Kasumi-1 (cell line): ENCODE measurements around the gene TIMM10B.

Experiments
- DNase-seq, 2 experiments: peaks; one replicate each; lab custom pipeline; 2025; lab: John Stamatoyannopoulos, UW

TIMM10B gene, protein sequence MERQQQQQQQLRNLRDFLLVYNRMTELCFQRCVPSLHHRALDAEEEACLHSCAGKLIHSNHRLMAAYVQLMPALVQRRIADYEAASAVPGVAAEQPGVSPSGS

DNA sequence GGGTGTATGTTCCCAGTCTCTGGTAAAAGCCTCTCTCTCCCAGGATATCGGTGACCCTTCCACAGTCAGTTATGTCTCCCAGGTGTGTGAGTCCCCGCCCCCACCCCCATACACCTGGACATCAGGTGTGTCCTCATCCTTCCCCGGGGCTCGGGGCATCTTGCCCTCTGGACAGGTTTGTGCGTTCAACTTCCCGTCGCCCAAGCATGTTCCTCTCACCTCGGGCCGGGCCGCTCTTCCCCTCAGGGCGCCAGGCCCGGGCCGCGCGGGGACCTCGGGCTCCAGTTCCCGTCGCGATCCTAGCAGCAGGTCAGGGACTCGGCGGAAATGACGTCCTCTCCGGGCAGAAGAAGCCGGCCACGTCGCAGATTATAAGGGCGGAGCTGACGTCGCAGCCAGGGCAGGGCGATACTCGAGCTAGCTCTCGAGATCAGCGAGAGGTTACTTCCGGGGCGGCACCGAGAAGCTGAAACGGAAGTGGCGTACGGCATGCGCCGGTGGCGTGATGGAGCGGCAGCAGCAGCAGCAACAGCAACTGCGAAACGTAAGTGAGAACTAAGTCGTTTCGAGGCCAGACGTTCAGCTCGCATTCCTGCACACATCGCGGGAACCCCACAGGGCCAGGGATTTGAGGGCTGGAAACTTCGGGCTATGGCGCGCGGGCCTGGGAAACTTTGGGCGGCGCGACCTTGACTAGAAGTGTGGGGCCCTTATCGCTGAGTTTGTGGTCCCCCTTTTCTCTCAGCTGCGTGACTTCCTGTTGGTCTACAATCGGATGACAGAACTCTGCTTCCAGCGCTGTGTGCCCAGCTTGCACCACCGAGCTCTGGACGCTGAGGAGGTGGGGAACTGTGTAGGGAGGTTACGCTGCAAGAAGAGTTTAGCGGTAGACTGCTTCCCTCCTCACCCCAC, at the start of gene TIMM10B, which contains the start of gene ARFIP2:
Gene TIMM10B, plus strand, starts transcription at position 490 of the 912 bp plus-strand sequence. Its CDS starts 16 bp downstream, at position 506.
Gene ARFIP2, minus strand, starts transcription at position 320 of the 912 bp plus-strand sequence. CDS start 910 bp downstream, outside the sequence.
- DNase-seq: peak; percentile 97 to 99

- no peak for DNase-seq
These were observed 49.4 kb upstream of the TIMM10B start for GRCh38 chr11:6431861-6432260.

DNA sequence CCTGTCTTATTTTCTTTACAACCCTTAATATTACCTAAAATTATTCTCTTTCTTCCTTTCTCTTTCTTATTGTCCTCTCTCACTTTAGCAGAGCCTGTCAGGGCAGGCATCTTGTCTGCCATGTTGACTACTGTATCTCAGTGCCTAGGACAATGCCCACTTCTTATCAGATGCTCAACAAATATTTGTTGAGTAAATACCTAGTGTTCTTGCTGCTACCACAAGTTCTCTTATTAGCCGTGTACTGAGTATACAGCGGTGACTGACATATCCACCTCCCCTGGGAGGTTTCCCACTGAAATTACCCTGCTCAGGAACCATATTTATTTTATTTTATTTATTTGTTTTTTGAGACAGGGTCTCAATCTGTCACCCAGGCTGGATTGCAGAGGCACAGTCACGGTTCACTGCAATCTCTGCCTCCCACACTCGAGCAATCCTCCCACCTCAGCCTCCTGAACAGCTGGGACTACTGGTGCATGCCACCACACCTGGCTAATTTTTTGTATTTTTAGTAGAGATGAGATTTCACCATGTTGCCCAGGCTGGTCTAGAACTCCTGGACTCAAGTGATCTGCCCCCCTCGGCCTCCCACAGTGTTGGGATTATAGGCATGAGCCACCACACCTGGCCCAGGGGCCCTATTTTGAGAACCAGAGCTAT, 47.2 kb upstream of the TIMM10B start:
- DNase-seq: no peak

GRCh38 chr11:6437423-6437822, 43.9 kb upstream of the TIMM10B start:
- DNase-seq: no peak

GRCh38 chr11:6437993-6438392, 43.3 kb upstream of the TIMM10B start:
- peak; percentile 58 to 63 for DNase-seq

- peak; percentile 56 to 59 for DNase-seq
These were observed 42.2 kb upstream of the TIMM10B start for GRCh38 chr11:6438979-6439571.

- DNase-seq: no peak
These were observed 40.4 kb upstream of the TIMM10B start, which contains the start of gene HPX for GRCh38 chr11:6440906-6441358. Gene HPX (minus strand): TSS chr11:6440987. CDS start chr11:6440963, 24 bp downstream.

GRCh38 chr11:6442441-6442840, 38.9 kb upstream of the TIMM10B start:
- DNase-seq: no peak

DNA sequence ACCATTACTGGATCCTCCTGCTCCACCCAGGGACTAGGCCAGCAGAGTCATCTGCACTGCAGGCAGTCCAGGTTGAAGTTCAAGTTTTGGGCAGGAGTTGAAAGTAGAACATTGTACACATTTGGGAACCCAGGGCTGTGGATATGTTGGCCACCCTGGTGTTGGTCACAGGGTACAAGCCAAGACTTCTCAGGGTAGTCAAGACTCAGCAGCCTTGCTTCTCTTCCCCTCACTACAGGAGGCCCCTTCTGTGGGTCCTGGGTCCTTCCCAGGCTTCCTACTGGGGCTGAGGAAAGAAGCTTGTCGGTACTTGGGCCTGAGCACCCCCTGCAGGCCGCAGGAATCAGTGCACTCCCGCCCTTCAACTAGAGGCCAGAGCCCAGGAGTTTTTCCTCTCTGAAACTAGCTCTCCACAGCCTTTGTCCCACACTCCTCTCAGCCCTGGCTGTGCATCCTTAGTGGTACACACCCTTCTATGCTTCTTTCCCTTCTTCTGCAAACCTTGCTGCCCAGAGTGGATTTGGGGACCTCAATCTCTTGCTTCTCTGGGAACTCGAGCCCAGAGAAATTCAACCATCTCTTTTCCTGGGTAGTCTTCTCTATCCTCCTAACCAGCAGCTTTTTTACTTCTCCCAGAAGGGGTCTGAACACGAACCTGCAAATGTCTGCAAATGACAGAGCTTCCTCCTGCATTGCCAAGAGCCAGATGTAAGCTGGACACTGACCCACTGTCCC, 37.9 kb upstream of the TIMM10B start:
- DNase-seq: peak; percentile 51 to 68

GRCh38 chr11:6448574-6448973, 32.7 kb upstream of the TIMM10B start:
- DNase-seq: no peak

DNA sequence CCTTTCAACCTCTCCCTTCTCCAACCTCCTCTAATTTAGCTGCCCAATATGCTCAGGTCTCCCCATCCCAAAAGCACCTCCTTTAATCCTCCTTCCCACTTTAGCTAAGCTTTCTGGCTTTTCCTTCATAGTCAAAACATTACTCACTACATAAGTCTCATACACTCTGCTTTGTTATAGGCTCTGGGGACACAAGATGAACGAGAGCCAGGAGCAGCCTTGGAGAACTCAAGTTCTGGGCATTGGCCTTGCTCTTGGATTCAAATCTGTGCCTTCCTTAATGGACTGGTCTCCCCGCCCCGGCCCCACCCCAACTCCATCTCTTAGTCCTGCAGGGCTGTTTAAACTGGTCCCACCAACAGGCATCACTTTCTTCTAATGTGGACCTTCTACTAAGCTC, 29.1 kb upstream of the TIMM10B start:
- no peak for DNase-seq

DNA sequence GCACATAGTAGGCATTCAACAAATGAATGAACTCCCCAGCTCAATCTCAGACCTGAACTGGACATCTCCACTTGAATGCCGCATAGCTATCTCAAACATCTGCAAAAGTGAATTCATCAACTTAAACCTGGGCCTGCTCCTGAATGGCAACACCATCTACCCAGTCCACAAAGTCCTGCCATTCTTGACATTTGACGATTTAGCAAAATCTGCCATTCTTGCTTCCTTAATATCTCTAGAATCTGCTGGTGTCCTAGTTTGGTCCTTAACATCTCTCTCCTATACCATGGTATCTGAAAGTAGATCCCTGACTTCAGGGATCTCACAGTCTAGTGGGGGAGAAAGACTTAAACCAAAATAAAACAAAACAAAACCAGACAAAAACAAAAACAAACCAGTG, 28.1 kb upstream of the TIMM10B start:
- no peak for DNase-seq

DNA sequence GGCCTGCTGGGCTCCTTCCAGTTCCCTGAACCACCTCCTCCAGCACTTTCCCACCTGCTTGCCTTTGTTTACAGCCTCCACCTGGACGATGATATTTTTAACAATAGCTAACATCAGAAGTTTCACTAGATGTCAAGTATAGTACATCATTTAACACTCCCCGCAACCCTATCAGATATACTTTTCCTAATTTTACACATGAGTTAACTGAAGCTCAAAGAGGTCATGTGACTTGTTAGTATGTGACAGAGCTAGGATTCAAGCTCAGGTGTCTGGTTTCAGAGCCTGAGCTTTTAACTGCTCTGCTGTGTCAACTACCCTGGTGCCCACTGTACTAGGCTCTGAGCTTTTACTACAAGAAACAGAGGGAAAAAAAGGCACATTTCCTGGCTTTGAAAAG, 26.2 kb upstream of the TIMM10B start:
- DNase-seq: no peak

- DNase-seq: no peak
These were observed 24.8 kb upstream of the TIMM10B start for GRCh38 chr11:6456361-6457073.

DNA sequence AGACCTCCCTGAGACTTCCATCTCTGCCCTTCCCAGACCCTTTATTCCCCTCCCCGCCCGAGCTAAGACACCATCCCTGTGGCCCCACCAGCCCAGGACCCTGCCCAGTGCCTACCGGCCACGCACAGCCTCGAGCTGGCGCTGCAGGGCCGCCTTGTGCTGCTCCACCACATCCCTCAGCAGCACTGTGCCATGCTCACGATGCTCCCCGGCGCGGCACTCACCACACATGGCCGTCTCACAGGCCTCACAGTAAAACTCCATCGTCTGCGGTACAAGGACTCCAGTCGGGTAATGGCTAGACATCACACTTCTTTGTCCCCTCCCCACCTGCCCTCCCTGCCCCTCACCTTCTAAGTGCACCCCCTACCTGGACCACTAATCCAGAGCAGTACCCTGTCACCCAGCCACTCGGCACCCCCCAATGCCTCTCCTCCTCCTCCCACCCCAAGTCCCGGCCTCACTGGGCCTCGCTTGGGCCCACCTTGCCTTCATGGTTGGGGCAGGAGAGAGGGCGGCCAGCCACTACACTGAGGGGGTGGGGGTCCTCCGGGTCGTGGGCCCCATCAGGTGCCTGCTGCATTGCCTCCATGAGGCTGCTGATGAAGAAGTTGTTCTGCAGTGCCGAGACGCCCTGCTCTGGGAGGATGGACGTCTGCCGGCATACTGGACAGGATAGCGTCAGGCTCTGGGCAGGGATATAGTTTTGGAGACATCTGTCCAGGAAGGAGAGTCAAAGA, 23.6 kb upstream of the TIMM10B start:
- no peak for DNase-seq

GRCh38 chr11:6458352-6459098, 22.8 kb upstream of the TIMM10B start:
- no peak for DNase-seq

DNA sequence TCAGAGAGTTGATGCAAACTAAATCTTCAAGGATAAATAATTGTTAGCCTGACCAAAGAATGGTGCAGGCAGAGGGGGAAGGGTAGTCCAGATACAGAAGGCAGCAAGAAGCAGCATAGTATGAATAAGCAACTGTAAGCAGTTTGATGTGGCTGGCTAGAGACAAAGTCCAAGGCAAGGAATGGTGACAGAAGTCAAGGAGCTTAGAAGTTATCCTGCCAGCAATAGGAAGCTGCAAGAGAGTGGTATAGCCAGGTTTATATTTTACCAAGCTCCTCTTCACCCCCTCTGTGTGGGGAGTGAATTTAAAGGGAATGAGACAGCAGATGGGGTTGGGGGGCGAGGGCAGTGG, 22.2 kb upstream of the TIMM10B start:
- DNase-seq: no peak

- peak; percentile 49 to 62 for DNase-seq
These were observed 12.4 kb upstream of the TIMM10B start for GRCh38 chr11:6468712-6469495.

GRCh38 chr11:6469599-6469998, 11.7 kb upstream of the TIMM10B start:
- DNase-seq: no peak
